ENCODE results near the gene USP38.
"Not testable (repeated sequence)": the region's sequence is repeated elsewhere in the genome, so short reads cannot be mapped to it uniquely, and the experiment has no call there.

Gene USP38

DNA sequence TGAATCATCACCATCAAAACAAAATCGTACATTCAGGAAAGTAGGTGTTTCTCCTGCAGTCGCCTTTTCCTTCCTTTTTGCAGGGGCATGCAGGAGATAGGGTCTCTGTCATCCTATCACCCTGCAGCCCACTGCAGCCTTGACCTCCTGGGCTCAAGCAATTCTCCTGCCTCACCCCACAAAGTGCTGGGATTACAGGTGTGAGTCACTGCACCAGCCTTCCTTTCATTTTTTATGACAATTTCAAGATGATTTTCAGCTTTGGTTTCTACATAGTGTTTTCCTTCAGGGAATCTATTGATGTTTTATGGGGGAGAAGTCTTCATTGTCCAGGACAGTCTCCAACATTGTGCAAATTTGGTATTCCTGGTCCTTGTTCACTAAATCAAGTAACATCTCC lies 71.7 kb downstream of the USP38 start:
- in situ Hi-C loops (cut with MboI; ENCODE audit: low sequenced_read_pairs): no loop called here

DNA sequence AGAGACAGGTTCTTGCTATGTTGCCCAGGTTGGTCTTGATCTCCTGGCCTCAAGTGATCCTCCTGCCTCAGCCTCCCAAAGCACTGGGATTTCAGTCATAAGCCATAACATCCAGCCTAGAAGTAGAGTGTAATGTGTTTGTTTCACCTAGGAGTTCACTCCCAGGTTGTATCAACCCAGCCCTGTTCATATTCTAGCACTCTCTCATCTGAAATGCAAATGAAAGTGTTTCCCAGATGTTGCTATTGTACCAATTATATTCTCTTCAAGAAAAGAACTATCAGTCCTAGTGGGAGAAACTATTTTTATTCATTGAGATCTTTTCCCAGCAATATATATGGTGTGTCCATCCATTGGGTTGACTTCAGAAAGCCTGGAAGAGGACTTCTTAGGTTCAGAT lies 72.6 kb downstream of the USP38 start:
- in situ Hi-C loops (cut with MboI; ENCODE audit: low sequenced_read_pairs): no loop called here

DNA sequence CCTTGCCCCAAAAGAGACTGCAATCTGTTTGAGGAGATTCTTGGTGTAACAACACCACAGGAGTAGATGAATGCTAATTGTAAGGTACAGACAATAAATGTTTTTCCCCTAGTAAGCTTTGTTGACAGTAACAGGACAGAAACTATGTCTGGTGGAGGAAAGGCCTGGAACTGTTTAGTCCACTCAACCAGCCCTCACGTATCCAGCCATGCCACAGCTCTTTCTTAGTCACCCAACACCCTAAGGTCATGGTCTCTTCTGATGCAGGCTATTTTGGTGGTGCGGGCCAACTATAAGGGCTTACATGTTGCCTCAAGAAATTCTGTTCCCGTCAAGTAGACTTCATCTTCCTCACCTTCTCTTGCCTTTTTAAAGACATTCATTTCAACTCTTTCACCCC lies 76.0 kb downstream of the USP38 start:
- in situ Hi-C loops (cut with MboI; ENCODE audit: low sequenced_read_pairs): no loop called here

DNA sequence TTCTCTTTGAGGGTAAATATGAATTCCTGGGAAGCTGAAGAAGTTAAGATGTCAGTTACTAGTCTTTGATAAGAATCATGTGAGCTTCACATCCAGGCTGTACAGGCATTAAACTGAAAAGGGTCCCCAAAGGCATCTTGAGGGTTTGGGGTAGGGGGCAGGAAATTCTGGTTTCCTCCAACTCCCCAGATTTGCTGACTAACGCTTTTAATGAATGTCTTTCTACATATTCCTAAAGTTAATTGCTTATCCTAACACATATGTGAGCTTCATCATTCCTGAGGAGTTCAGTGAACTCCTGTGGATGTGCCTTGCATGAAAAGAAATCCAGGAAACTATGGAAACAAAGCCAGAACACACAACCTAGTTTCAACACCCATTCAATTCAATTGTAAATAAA lies 78.1 kb downstream of the USP38 start:
- in situ Hi-C loops (cut with MboI; ENCODE audit: low sequenced_read_pairs): no loop called here

DNA sequence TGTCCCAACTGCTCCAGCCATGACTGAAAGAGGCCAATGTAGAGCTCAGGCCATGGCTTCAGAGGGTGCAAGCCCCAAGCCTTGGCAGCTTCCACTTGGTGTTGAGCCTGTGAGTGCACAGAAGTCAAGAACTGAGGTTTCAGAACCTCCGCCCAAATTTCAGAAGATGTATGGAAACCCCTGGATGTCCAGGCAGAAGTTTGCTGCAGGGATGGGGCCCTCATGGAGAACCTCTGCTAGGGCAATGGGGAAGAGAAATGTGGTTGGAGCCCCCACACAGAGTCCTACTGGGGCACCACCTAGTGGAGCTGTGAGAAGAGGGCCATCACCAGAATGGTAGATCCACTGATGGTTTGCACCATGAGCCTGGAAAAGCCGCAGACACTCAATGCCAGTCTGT lies 83.0 kb downstream of the USP38 start:
- in situ Hi-C loops (cut with MboI; ENCODE audit: low sequenced_read_pairs): not testable (repeated sequence)

DNA sequence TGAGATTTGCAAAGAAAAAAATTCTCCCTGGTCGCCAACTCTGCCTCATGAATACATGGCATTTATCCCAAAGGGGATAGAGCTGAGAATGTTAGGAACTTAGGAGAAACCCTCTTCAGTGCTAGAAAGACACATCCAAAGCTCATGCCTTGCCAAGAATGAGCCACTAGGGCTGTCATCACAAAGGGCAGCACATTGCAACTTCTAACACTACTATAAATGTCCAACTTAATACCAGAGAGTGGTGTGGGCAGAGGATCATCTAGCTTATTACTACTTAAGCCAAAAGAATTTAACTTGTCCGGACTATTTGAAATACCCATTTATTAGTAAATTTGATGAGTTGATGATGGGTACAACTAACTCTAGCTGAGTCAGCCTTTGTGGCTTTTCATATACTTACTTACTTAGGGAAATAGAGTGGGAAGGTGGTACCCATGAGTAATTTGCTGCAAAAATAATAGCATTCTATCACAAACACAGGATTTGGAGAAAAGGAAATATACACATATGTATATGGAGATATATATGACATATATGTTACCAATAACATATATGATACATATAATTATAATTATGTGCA lies 85.6 kb downstream of the USP38 start:
- in situ Hi-C loops (cut with MboI; ENCODE audit: low sequenced_read_pairs): no loop called here
